Spleen (tissue), 7 donors: ENCODE data around the gene LZTFL1.

ENCODE experiments used
- CTCF ChIP-seq, 11 experiments: fragments of 200-600 bp in 7 of 11; fragments of 450-650 bp in 4 of 11; sonication (generic) in 4 of 11; IDR thresholded peaks in 8 of 11; conservative IDR thresholded peaks in 3 of 11; 1 replicate in 7 of 11; 2 replicates in 4 of 11; pipeline versions ENCODE4 v1.4.0 to v1.8.0; 2016 to 2021; ENCODE audit warnings: antibody characterized with exemption in 11 of 11, inconsistent platforms in 4 of 11, mild to moderate bottlenecking in 1 of 11
- POLR2AphosphoS5 ChIP-seq, 3 donors: sonication (generic); formaldehyde crosslinking; IDR thresholded peaks; one replicate each; pipeline ENCODE4 v1.5.1; 2017; ENCODE audit warnings: antibody characterized with exemption in 3 of 3
- donor health status: DM: no; HTN: no; CAD: no; lungs with moderate emphysema.
- donor health status: DM: no; HTN: no; CAD: no.
- donor health status: DM: no; HTN: no; CAD: no.

- TF ChIP-seq CTCF (IDR thresholded peaks at IDR 0.05 in 8 of 11, conservative IDR thresholded peaks at IDR 0.05 in 3 of 11) (no peak), POLR2AphosphoS5 (IDR thresholded peaks at IDR 0.05) (no peak)
These were observed 35.8 kb downstream of the LZTFL1 start for GRCh38 chr3:45806072-45806471.
